Liver (tissue), 9 donors: ENCODE results near the gene CRADD. TPM values are rescaled to one million over a fixed set of nuclear protein-coding genes. Genes with fewer than 3 reads are reported as not detected.

Experiments
- DNase-seq: peaks from one replicate; pipeline ENCODE4 v3.0.0-alpha.2; 2017; ENCODE audit warnings: low spot score
- H3K27ac ChIP-seq, 2 donors: one replicate each; pipeline ENCODE4 v1.7.0; 2013; ENCODE audit warnings: inconsistent platforms in 2 of 2, low read length in 2 of 2, control low read depth in 1 of 2, low read depth in 1 of 2, mild to moderate bottlenecking in 1 of 2
- H3K27me3 ChIP-seq, 4 donors: one replicate each; pipeline versions ENCODE4 v1.6.1 to v1.7.0; 2013; ENCODE audit warnings: low read length in 3 of 4, inconsistent platforms in 1 of 4, mild to moderate bottlenecking in 1 of 4, moderate library complexity in 1 of 4; ENCODE audit not compliant: control insufficient read depth in 4 of 4, insufficient read depth in 4 of 4
- H3K36me3 ChIP-seq, 4 donors: one replicate each; pipeline versions ENCODE4 v1.6.1 to v1.7.0; 2013; ENCODE audit warnings: low read length in 3 of 4, mild to moderate bottlenecking in 3 of 4, low read depth in 1 of 4, moderate library complexity in 1 of 4; ENCODE audit not compliant: control insufficient read depth in 4 of 4, insufficient read depth in 3 of 4
- H3K4me1 ChIP-seq, 4 donors: one replicate each; pipeline versions ENCODE4 v1.6.1 to v1.7.0; 2013; ENCODE audit warnings: low read length in 3 of 4, mild to moderate bottlenecking in 3 of 4, moderate library complexity in 1 of 4; ENCODE audit not compliant: control insufficient read depth in 4 of 4, insufficient read depth in 4 of 4
- H3K4me3 ChIP-seq, 3 donors: one replicate each; pipeline versions ENCODE4 v1.6.1 to v1.7.0; 2013; ENCODE audit warnings: low read length in 3 of 3, control low read depth in 1 of 3, low read depth in 1 of 3, mild to moderate bottlenecking in 1 of 3
- H3K9ac ChIP-seq, 2 donors: one replicate each; pipeline ENCODE4 v1.7.0; 2013; ENCODE audit warnings: low read length in 2 of 2, mild to moderate bottlenecking in 2 of 2, moderate library complexity in 2 of 2, control low read depth in 1 of 2, low read depth in 1 of 2
- H3K9me3 ChIP-seq, 4 donors: one replicate each; pipeline versions ENCODE4 v1.6.1 to v1.7.0; 2013; ENCODE audit warnings: low read length in 3 of 4; ENCODE audit not compliant: control insufficient read depth in 4 of 4
- ATF3 ChIP-seq: IDR thresholded peaks from 2 replicates; pipeline ENCODE4 v1.6.1; 2016; ENCODE audit warnings: antibody characterized with exemption
- CTCF ChIP-seq: fragments of 150-350 bp; IDR thresholded peaks from 2 replicates; pipeline ENCODE4 v1.5.1; 2017; ENCODE audit warnings: improper control_type of control experiment, low read depth, low read length; ENCODE audit not compliant: missing input control
- EGR1 ChIP-seq, 2 donors: IDR thresholded peaks; 2 replicates each; pipeline ENCODE4 v1.6.1; 2016 to 2018; ENCODE audit warnings: antibody characterized with exemption in 2 of 2, low read depth in 2 of 2
- FOXA1 ChIP-seq: IDR thresholded peaks from 2 replicates; pipeline ENCODE4 v1.6.1; 2016; ENCODE audit warnings: antibody characterized with exemption
- FOXA2 ChIP-seq: IDR thresholded peaks from 2 replicates; pipeline ENCODE4 v1.6.1; 2016; ENCODE audit warnings: antibody characterized with exemption
- GABPA ChIP-seq, 2 donors: IDR thresholded peaks in 1 of 2; conservative IDR thresholded peaks in 1 of 2; 2 replicates each; pipeline ENCODE4 v1.6.1; 2016; ENCODE audit warnings: antibody characterized with exemption in 2 of 2, mild to moderate bottlenecking in 1 of 2, moderate library complexity in 1 of 2
- HNF4A ChIP-seq, 2 donors: conservative IDR thresholded peaks; 2 replicates each; pipeline ENCODE4 v1.6.1; 2016; ENCODE audit warnings: antibody characterized with exemption in 2 of 2, mild to moderate bottlenecking in 2 of 2
- HNF4G ChIP-seq: IDR thresholded peaks from 2 replicates; pipeline ENCODE4 v1.6.1; 2016; ENCODE audit warnings: antibody characterized with exemption
- JUND ChIP-seq, 2 donors: IDR thresholded peaks; 2 replicates each; pipeline ENCODE4 v1.6.1; 2016; ENCODE audit warnings: antibody characterized with exemption in 2 of 2
- MAX ChIP-seq: IDR thresholded peaks from 2 replicates; pipeline ENCODE4 v1.6.1; 2016; ENCODE audit warnings: antibody characterized with exemption
- NR2F2 ChIP-seq: IDR thresholded peaks from 2 replicates; pipeline ENCODE4 v1.6.1; 2016; ENCODE audit warnings: antibody characterized with exemption
- RAD21 ChIP-seq, 2 donors: IDR thresholded peaks; 2 replicates each; pipeline ENCODE4 v1.6.1; 2016; ENCODE audit warnings: antibody characterized with exemption in 2 of 2, mild to moderate bottlenecking in 2 of 2
- REST ChIP-seq: IDR thresholded peaks from 2 replicates; pipeline ENCODE4 v1.6.1; 2016; ENCODE audit warnings: antibody characterized with exemption, mild to moderate bottlenecking
- RXRA ChIP-seq, 2 donors: IDR thresholded peaks; 2 replicates each; pipeline ENCODE4 v1.6.1; 2017 to 2018; ENCODE audit warnings: antibody characterized with exemption in 2 of 2, mild to moderate bottlenecking in 1 of 2
- SP1 ChIP-seq: IDR thresholded peaks from 2 replicates; pipeline ENCODE4 v1.6.1; 2018; ENCODE audit warnings: antibody characterized with exemption, mild to moderate bottlenecking
- TAF1 ChIP-seq: conservative IDR thresholded peaks from 2 replicates; pipeline ENCODE4 v1.6.1; 2016; ENCODE audit warnings: antibody characterized with exemption, mild to moderate bottlenecking
- YY1 ChIP-seq: IDR thresholded peaks from 2 replicates; pipeline ENCODE4 v1.6.1; 2016; ENCODE audit warnings: antibody characterized with exemption, mild to moderate bottlenecking
- ZBTB33 ChIP-seq: IDR thresholded peaks from 2 replicates; pipeline ENCODE4 v1.6.1; 2016; ENCODE audit warnings: antibody characterized with exemption
- WGBS: extraction: QIAGEN DNeasy Blood & Tissue Kit; methylation state at CpG from one replicate; pipeline ENCODE4 v1.1.7; 2013; 5-methylcytosine and 5-hydroxymethylcytosine counted together
- polyA plus RNA-seq, 2 donors: library from polyadenylated mRNA; stranded (reverse) in 1 of 2; unstranded in 1 of 2; fragments of 200-250 nt in 1 of 2; fragments of >200 nt in 1 of 2; fragmentation: Nextera tagmentation in 1 of 2; extraction: Ambion mirVana in 1 of 2; gene quantifications; one replicate each; pipeline versions ENCODE4 v1.2.1 to v1.2.3, GENCODE V29; 2013 to 2015
- total RNA-seq, 2 donors: library from RNA; depleted of rRNA; stranded (reverse); fragments of >200 nt; gene quantifications; one replicate each; pipeline ENCODE4 v1.2.3, GENCODE V29; 2014
- donor health status: healthy.
- donor health status: healthy.
- donor health status: healthy.
- donor health status: healthy.
- donor health status: healthy.

The CRADD gene
- total and polyA plus RNA-seq, 4 donors = 19.4 to 48.9 (median 29.6) TPM

- H3K4me1 ChIP-seq = peaks cover 8 to 37% (median 25%) of the 10 kb centered on the region in 4 donors
- H3K27me3 ChIP-seq = no peaks in the 10 kb centered on the region
- peak overlapping the region; percentile 84 to 91 for H3K27ac ChIP-seq
- no peak for DNase-seq
- TF ChIP-seq ATF3 (peak; percentile 15), HNF4G (peak; percentile 41), HNF4A (conservative IDR thresholded peaks at IDR 0.05) (peak; percentile 69 to 83), JUND (IDR thresholded peaks at IDR 0.05) (peak; percentile 57 to 79), TAF1 (peak; percentile 33), SP1 (peak; percentile 91), RXRA (IDR thresholded peaks at IDR 0.05) (peak; percentile 82 to 83), EGR1 (IDR thresholded peaks at IDR 0.05; ENCODE audit: low read depth in 2 of 2) (peak; percentile 51 to 89), YY1 (peak; percentile 89), FOXA1 (peak; percentile 97), NR2F2 (peak; percentile 60), ZBTB33 (peak; percentile 67), FOXA2 (peak; percentile 96), RAD21 (IDR thresholded peaks at IDR 0.05) (peak; percentile 47 to 60), GABPA (IDR thresholded peaks at IDR 0.05 in 1 of 2, conservative IDR thresholded peaks at IDR 0.05 in 1 of 2) (no peak), REST (peak; percentile 31), MAX (peak; percentile 50), CTCF (no peak)
- H3K9me3 ChIP-seq = no peaks in the 10 kb centered on the region
- H3K36me3 ChIP-seq = no peaks in the 10 kb centered on the region
- H3K9ac ChIP-seq = peak overlapping the region in 1 of 2 donors; percentile 67
- WGBS = 33% methylated on average over 14 of the region's 14 CpGs
- no peak overlapping the region for H3K4me3 ChIP-seq
Measured at GRCh38 chr12:93813972-93814821, 137.0 kb downstream of the CRADD start.
